Neural progenitor cell (in vitro differentiated cells): ENCODE results near the gene PCDHGA12.

Experiments used
- CTCF ChIP-seq: fragments of 200-600 bp; sonication (generic); IDR thresholded peaks from 2 replicates; pipeline ENCODE4 v1.5.1; 2017; ENCODE audit warnings: antibody characterized with exemption, mild to moderate bottlenecking
- EZH2 ChIP-seq: fragments of 200-600 bp; sonication (generic); IDR thresholded peaks from 2 replicates; pipeline ENCODE4 v1.6.1; 2017; ENCODE audit warnings: antibody characterized with exemption, mild to moderate bottlenecking, moderate library complexity

- TF ChIP-seq CTCF (peak; percentile 43), EZH2 (peak; percentile 29)
Measured at GRCh38 chr5:141475625-141476131, 45.4 kb downstream of the PCDHGA12 start, which contains the start of gene PCDHGC3.
